GM21619 (cell line): Measurements from ENCODE around the gene NUP155.
"Not testable (repeated sequence)": the region's sequence is repeated elsewhere in the genome, so short reads cannot be mapped to it uniquely, and the experiment has no call there.

Experiments used
- ATAC-seq: cut with Tn5 transposase; IDR thresholded peaks from one replicate; pipeline ENCODE4 v1.9.1; 2021; ENCODE audit not compliant: unreplicated experiment

NUP155 gene

GRCh38 chr5:37283214-37283820 is 87.6 kb downstream of the NUP155 start:
- ATAC-seq: no peak

- no peak for ATAC-seq
Observed at GRCh38 chr5:37275511-37275910, 95.4 kb downstream of the NUP155 start.

- ATAC-seq: no peak
Observed at GRCh38 chr5:37272511-37272910, 98.4 kb downstream of the NUP155 start.

- ATAC-seq: not testable (repeated sequence)
Observed at GRCh38 chr5:37268100-37268499, 102.8 kb downstream of the NUP155 start.

GRCh38 chr5:37255774-37256358 is 115.0 kb downstream of the NUP155 start:
- ATAC-seq: no peak

- ATAC-seq: no peak
Observed at GRCh38 chr5:37254581-37254980, 116.3 kb downstream of the NUP155 start.

GRCh38 chr5:37251665-37252064 is 119.2 kb downstream of the NUP155 start:
- no peak for ATAC-seq

- no peak for ATAC-seq
Observed at GRCh38 chr5:37249815-37250164, 121.1 kb downstream of the NUP155 start.

GRCh38 chr5:37248970-37249814 is 121.7 kb downstream of the NUP155 start, which contains the start of gene CPLANE1:
CPLANE1 (minus strand) TSS chr5:37249376; CDS start chr5:37247698, 1,678 bp downstream.
- peak; percentile 77 for ATAC-seq

GRCh38 chr5:37248421-37248969 is 122.4 kb downstream of the NUP155 start:
- ATAC-seq: no peak

- ATAC-seq: no peak
Observed at GRCh38 chr5:37247496-37247895, 123.4 kb downstream of the NUP155 start.

GRCh38 chr5:37247036-37247435 is 123.9 kb downstream of the NUP155 start:
- no peak for ATAC-seq
